ENCODE results near the gene MMP2.

MMP2 gene

DNA sequence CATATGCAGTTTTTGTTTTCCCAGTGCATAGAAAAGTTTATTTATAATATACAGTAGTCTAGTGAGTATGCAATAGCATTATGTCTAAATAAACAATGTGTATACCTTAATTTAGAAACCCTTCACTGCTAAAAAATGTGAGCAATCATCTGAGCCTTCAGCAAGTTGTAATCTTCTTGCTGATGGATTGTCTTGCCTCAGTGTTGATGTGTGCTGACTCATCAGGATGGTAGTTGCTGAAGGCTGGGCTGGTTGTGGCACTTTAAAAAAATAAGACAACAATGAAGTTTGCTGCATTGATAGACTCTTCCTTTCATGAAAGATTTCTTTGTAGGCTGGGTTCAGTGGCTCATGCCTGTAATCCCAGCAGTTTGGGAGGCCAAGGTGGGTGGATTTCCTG is 73.6 kb downstream of the MMP2 start:
- H3K27me3 ChIP-seq (ENCODE audit: insufficient read depth, low read length), result no peaks in the 10 kb centered on the region
- no peaks in the 10 kb centered on the region; the same call in 1 of the 2 replicates for H3K36me3 ChIP-seq (ENCODE audit: insufficient read depth, low read length)
- no peak overlapping the region for H3K9ac ChIP-seq (ENCODE audit: low read depth, low read length)
- no peaks in the 10 kb centered on the region for H3K9me3 ChIP-seq (ENCODE audit: insufficient read depth, low read depth, low read length)
- H3K4me3 ChIP-seq (ENCODE audit: low read length), result no peak overlapping the region
- H3K4me1 ChIP-seq (ENCODE audit: insufficient read depth, low read length), result no peaks in the 10 kb centered on the region; the same call in 1 of the 2 replicates
- H3K27ac ChIP-seq (ENCODE audit: low read depth, low read length), result no peak overlapping the region

DNA sequence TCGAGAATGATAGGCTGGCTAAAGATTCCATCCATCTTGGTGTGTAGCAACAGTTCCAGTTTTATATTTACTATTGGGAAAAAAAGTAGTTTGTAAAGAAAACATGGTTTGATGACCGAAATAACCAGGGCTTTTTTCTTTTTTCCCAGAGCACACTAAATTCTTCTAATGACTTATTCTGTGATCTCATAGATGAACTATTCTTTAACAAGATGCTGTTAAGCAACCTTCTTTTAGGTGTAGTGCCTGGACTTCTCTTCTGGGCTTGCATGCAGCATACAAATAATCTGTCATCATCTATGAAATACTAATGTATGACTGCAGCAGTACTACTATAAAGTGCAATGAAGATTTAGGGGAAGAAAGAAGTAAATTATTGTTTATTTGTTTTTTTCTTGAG is 76.4 kb downstream of the MMP2 start:
- Histone ChIP-seq H3K36me3 (ENCODE audit: insufficient read depth, low read length) (no peaks in the 10 kb centered on the region), H3K9me3 (ENCODE audit: insufficient read depth, low read depth, low read length) (no peaks in the 10 kb centered on the region), H3K4me1 (ENCODE audit: insufficient read depth, low read length) (no peaks in the 10 kb centered on the region; the same call in 1 of the 2 replicates), H3K4me3 (ENCODE audit: low read length) (no peak overlapping the region), H3K27me3 (ENCODE audit: insufficient read depth, low read length) (no peaks in the 10 kb centered on the region), H3K27ac (ENCODE audit: low read depth, low read length) (no peak overlapping the region), H3K9ac (ENCODE audit: low read depth, low read length) (no peak overlapping the region)
- 89% methylated on average over 1 of the region's 2 CpGs for WGBS

Data from HUES64 (cell line).